ENCODE data around the gene OCEL1. TPM values are rescaled to one million over a fixed set of nuclear protein-coding genes. Genes with fewer than 3 reads are reported as not detected.
A peak's percentile ranks its signal among the peaks of the same experiment; 100 is the strongest.

Gene OCEL1
- total and polyA plus RNA-seq, 2 donors (not counting 1 experiment from before 2014, with no cell fraction given): 4.6 to 8.8 TPM

DNA sequence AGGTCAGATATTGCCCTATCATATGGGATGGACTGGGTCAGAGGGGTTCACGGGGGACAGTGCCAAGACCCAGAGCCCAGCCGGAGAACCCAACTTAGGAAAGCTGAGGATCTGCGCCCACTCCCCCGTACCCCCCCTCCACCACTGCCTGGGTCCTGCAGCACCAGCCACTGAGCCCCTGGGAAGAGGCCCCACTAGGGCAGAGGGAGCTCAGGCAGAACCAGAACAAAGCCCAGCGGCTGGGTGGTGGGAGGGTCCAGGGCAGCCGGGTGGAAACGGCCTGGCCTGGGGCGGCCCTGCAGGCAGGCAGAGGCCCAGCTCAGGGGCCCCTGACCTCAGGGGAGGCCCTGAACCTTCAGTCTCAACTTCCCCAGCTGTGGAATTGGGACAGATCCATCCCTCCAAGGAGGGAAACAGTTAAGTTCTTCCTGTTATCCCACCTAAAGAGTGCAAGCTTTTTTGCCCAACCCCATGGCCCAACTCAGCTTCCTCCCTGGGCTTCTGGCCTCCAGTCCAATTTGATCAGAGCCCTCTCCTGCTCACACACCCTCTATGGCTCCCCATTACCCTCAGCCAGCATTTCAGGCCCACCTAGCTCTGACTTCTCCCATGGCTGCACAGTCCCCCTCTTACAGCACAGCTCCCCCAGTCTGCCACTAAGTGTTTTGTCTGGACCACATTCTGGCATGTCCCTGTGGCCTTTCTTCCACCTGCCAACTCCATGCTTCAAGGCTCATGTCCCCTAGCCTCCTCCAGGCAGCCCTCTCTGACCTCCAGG, 16.6 kb downstream of the OCEL1 start:
- no peaks in the 10 kb centered on the region for H3K9me3 ChIP-seq (ENCODE audit: control insufficient read depth, insufficient read depth, low read depth, low read length)
- H4K20me1 ChIP-seq (ENCODE audit: control insufficient read depth, extremely low read depth, insufficient read depth, low read length): no peaks in the 10 kb centered on the region
- no peak overlapping the region for H2AFZ ChIP-seq (ENCODE audit: low read length)
- H3K4me2 ChIP-seq (ENCODE audit: extremely low read depth, insufficient read depth, low read length): peak overlapping the region; percentile 41
- peaks cover 6% of the 10 kb centered on the region for H3K4me1 ChIP-seq (ENCODE audit: control insufficient read depth, extremely low read depth, insufficient read depth, low read length)
- no peaks in the 10 kb centered on the region for H3K27me3 ChIP-seq (ENCODE audit: control insufficient read depth, insufficient read depth, low read length)
- peaks cover 7% of the 10 kb centered on the region for H3K36me3 ChIP-seq (ENCODE audit: control insufficient read depth, insufficient read depth, low read length)
- H3K79me2 ChIP-seq (ENCODE audit: control insufficient read depth, insufficient read depth, low read length): peaks cover 40% of the 10 kb centered on the region
- no peak overlapping the region for H3K9ac ChIP-seq (ENCODE audit: insufficient read depth, low read length)
- DNase-seq (ENCODE audit: low read depth in 2 of 2): no peak
- peak overlapping the region in 2 of 4 experiments; percentile 78 to 84 for H3K4me3 ChIP-seq (replicated peaks in 1 of 4; ENCODE audit: control extremely low read depth in 1 of 4, insufficient read depth in 1 of 4, low read depth in 3 of 4, low read length in 4 of 4)
- TF ChIP-seq EZH2 (IDR thresholded peaks at IDR 0.05; ENCODE audit: low read length, missing control alignments): no peak
- TF ChIP-seq, protein P1, sequence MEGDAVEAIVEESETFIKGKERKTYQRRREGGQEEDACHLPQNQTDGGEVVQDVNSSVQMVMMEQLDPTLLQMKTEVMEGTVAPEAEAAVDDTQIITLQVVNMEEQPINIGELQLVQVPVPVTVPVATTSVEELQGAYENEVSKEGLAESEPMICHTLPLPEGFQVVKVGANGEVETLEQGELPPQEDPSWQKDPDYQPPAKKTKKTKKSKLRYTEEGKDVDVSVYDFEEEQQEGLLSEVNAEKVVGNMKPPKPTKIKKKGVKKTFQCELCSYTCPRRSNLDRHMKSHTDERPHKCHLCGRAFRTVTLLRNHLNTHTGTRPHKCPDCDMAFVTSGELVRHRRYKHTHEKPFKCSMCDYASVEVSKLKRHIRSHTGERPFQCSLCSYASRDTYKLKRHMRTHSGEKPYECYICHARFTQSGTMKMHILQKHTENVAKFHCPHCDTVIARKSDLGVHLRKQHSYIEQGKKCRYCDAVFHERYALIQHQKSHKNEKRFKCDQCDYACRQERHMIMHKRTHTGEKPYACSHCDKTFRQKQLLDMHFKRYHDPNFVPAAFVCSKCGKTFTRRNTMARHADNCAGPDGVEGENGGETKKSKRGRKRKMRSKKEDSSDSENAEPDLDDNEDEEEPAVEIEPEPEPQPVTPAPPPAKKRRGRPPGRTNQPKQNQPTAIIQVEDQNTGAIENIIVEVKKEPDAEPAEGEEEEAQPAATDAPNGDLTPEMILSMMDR (conservative IDR thresholded peaks at IDR 0.05 in 1 of 2, IDR thresholded peaks at IDR 0.05 in 1 of 2; ENCODE audit: low read depth in 1 of 2, low read length in 2 of 2): no peak
- H3K27ac ChIP-seq (ENCODE audit: insufficient read depth, low read length): no peak overlapping the region

DNA sequence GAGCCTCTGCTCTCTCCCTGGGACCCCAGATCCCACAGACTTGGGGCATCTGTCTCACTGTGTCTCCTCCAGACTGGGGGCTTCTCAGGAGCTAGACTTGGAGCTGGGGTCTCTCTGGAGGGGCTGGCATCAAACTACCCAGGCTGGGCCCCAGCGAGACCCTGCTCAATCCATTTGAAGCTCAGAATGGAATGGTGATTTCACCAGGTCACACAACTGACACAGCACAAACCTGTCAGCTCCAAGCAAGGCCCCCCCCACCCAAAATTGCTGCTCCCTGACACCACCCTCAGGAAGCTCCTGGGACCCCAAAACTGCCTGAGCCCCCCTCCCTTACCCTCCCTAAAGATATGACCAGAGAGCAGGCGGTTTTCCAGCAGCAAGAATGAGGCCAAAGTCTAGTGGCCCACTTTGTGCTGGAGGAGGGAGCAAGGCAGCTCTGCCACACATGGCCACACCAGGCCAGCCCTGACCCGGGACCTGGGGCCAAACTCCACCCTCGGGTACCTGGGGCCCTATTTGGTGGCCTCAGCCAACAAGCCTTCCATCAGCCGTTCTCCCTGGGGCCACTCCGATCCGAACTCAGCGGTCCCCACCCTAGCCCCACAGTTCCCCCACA, 17.3 kb downstream of the OCEL1 start:
- no peaks in the 10 kb centered on the region for H4K20me1 ChIP-seq (ENCODE audit: control insufficient read depth, extremely low read depth, insufficient read depth, low read length)
- H3K4me1 ChIP-seq (ENCODE audit: control insufficient read depth, extremely low read depth, insufficient read depth, low read length): peaks cover 6% of the 10 kb centered on the region
- peak overlapping the region; percentile 61 for H3K27ac ChIP-seq (ENCODE audit: insufficient read depth, low read length)
- H2AFZ ChIP-seq (ENCODE audit: low read length): no peak overlapping the region
- TF ChIP-seq, protein P1 (conservative IDR thresholded peaks at IDR 0.05 in 1 of 2, IDR thresholded peaks at IDR 0.05 in 1 of 2; ENCODE audit: low read depth in 1 of 2, low read length in 2 of 2): no peak
- no peak for TF ChIP-seq EZH2 (IDR thresholded peaks at IDR 0.05; ENCODE audit: low read length, missing control alignments)
- peaks cover 40% of the 10 kb centered on the region for H3K79me2 ChIP-seq (ENCODE audit: control insufficient read depth, insufficient read depth, low read length)
- no peaks in the 10 kb centered on the region for H3K9me3 ChIP-seq (ENCODE audit: control insufficient read depth, insufficient read depth, low read depth, low read length)
- peaks cover 3% of the 10 kb centered on the region for H3K36me3 ChIP-seq (ENCODE audit: control insufficient read depth, insufficient read depth, low read length)
- peak overlapping the region; percentile 93 for H3K4me2 ChIP-seq (ENCODE audit: extremely low read depth, insufficient read depth, low read length)
- DNase-seq (ENCODE audit: low read depth in 2 of 2): no peak
- H3K9ac ChIP-seq (ENCODE audit: insufficient read depth, low read length): peak overlapping the region; percentile 52
- H3K4me3 ChIP-seq (replicated peaks in 1 of 4; ENCODE audit: control extremely low read depth in 1 of 4, insufficient read depth in 1 of 4, low read depth in 3 of 4, low read length in 4 of 4): peak overlapping the region; percentile 74 to 84 (median 80)
- H3K27me3 ChIP-seq (ENCODE audit: control insufficient read depth, insufficient read depth, low read length): no peaks in the 10 kb centered on the region

DNA sequence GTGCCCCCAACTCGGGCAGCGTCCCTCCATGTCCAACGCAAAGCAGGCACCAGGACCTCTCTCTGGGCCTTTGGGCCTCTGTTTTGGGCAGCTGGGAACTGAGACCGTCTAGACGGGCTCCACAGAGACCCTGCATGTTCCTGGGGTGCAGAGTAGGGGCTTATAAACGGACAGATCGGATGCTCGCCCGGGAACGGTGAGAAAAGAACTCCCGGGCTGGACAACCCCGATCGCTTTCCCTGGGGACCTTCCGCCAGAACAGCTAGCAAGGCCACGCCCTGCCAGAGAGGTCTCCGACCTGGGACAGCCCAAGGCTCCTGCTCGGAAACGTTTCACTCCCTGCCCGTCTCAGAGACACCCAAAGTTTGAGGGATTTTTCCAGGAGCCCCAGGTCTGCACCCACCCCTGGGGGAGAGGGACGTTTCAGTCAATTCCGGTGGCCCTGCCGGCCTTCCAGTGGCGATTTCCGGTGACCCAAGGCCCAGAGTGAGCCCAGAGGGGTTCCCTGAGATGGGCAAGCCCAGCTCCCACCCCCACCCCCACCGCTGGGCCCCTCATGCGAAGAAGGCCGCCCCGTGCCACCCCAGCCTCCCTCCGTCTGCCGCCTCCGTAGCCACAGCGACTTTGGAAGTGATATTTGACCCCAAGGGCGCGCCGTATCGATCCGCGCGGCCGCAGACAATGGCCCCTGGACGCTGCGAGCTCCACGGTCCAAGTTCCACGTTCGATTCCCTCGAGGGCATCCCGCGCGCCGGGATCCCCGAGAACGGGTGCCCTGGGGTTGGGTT, 18.0 kb downstream of the OCEL1 start:
- H4K20me1 ChIP-seq (ENCODE audit: control insufficient read depth, extremely low read depth, insufficient read depth, low read length): no peaks in the 10 kb centered on the region
- peak overlapping the region; percentile 59 for H2AFZ ChIP-seq (ENCODE audit: low read length)
- H3K4me2 ChIP-seq (ENCODE audit: extremely low read depth, insufficient read depth, low read length): peak overlapping the region; percentile 93
- H3K27ac ChIP-seq (ENCODE audit: insufficient read depth, low read length): peak overlapping the region; percentile 61
- H3K4me1 ChIP-seq (ENCODE audit: control insufficient read depth, extremely low read depth, insufficient read depth, low read length): peaks cover 9% of the 10 kb centered on the region
- H3K36me3 ChIP-seq (ENCODE audit: control insufficient read depth, insufficient read depth, low read length): peaks cover 3% of the 10 kb centered on the region
- peak overlapping the region; percentile 74 to 84 (median 80) for H3K4me3 ChIP-seq (replicated peaks in 1 of 4; ENCODE audit: control extremely low read depth in 1 of 4, insufficient read depth in 1 of 4, low read depth in 3 of 4, low read length in 4 of 4)
- H3K79me2 ChIP-seq (ENCODE audit: control insufficient read depth, insufficient read depth, low read length): peaks cover 40% of the 10 kb centered on the region
- H3K9ac ChIP-seq (ENCODE audit: insufficient read depth, low read length): peak overlapping the region; percentile 52
- no peaks in the 10 kb centered on the region for H3K27me3 ChIP-seq (ENCODE audit: control insufficient read depth, insufficient read depth, low read length)
- DNase-seq (ENCODE audit: low read depth in 2 of 2): peak in 1 of 2 donors; percentile 38
- no peaks in the 10 kb centered on the region for H3K9me3 ChIP-seq (ENCODE audit: control insufficient read depth, insufficient read depth, low read depth, low read length)
- no peak for TF ChIP-seq EZH2 (IDR thresholded peaks at IDR 0.05; ENCODE audit: low read length, missing control alignments)
- TF ChIP-seq, protein P1 (conservative IDR thresholded peaks at IDR 0.05 in 1 of 2, IDR thresholded peaks at IDR 0.05 in 1 of 2; ENCODE audit: low read depth in 1 of 2, low read length in 2 of 2): no peak

Data from fibroblast of lung (primary cell).